IPS-NIHi7 (cell line): ENCODE measurements around the gene CFAP90.

Source experiments
- DNase-seq: peaks from one replicate; pipeline ENCODE4 v3.0.0; 2012; ENCODE audit warnings: mixed read lengths; ENCODE audit errors: extremely low spot score

CFAP90 gene

GRCh38 chr5:7823594-7823993 lies 27.3 kb downstream of the CFAP90 start:
- no peak for DNase-seq

- DNase-seq, result no peak
Observed at GRCh38 chr5:7822449-7822848, 28.5 kb downstream of the CFAP90 start.

DNA sequence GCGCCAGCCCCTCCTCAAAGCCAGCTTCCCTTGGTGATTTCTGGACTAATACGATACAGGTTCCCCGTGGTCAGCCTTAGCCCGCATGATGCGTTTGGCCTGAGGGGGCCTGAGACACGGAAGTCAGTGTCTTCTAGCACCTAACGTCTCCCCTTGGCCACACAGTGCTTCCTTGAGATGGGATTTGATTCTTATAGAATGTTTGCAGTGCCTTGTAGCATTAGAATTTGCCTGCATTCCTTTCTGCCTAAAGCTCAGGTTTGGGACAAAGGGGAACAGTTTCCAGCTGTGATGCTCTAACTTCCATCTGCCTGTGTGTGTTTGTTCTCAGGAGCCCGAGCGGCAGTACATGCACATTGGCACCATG lies 34.4 kb downstream of the CFAP90 start:
- DNase-seq, result no peak

DNA sequence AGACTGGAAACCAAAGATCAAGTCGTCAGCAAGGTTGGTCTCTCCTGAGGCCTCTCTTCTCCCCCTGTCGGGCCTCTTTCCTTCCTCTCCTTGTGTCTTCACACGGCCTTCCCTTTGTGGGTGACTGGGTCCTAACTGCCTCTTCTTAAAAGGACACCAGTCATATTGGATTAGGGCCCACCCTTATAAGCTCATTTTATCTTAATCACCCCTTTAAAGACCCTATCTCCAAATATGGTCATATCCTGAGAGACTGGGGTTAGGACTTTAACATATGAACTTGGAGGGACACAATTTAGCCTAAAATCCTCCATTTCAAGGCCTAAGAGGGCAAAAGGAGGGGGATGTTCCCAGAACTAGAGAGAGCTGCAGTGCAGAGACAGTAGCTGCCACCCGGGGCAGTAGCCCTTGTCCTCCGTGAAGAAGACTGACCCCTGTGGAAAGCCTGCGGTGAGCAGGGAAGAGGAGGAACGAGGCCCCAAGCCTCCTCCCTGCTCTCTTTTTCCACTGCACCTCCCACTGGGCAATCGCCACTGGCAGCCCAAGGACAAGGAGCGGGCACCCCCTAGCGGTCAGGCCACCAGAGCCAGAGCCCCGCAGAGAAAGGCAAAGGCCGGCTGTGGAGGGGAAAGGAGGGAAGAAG lies 34.9 kb downstream of the CFAP90 start:
- peak; percentile 95 for DNase-seq

DNA sequence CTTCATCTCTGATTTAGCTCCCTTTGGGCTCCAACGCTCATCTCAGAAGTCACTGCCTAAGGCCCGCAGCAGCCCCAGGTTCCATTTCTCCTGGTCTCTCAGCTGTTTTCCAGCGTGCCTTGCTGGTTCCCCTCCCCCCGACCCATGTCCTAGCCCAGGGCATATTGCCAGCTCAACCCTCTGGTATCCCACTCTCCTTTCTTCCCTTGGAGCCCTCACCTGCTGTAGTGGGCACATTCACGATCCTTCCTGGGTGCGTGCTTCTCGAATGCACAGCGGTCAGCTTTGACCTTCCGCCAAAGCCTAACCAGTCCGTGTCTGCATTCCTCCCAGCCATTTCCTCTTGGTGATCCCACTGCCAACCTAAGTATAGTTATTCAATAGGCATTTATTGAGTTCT lies 36.1 kb downstream of the CFAP90 start:
- DNase-seq, result no peak

DNA sequence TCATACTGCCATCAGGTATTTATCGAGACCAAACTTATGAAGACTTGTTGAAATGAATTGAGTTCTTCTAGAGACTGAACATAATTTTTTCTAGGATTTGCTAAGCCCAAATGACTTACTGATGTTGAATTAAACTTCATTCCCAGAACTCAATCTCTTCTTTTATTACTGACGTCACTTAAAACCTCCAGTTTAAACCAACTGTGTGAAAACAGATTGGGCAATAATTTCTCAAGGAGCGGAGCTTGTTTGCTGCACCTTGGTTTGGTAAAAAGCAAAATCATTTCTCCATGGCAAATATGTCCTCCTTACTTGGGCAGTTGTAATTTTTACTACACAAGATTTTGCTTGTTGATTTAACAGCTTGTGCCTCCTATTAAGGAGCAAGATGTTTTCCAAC lies 37.4 kb downstream of the CFAP90 start:
- DNase-seq, result no peak

DNA sequence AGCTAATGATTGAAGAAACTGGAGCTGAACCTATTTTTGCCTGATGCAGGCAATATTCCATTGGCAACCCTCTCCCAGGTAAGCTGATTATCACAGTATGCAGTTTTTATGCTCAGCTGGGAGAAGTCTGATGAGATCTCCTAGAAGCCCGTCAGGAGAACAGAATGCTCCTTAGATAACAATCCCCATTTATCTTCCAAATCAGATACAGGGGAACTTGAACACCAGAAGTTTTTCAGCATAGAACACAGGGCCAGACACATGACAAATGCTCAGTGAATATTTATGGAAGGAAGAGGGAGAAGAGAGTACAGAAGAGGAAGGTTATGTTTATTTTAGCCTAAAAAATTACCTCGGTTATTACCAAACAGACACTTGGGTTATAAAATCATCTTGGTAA lies 37.9 kb downstream of the CFAP90 start:
- DNase-seq, result no peak

DNA sequence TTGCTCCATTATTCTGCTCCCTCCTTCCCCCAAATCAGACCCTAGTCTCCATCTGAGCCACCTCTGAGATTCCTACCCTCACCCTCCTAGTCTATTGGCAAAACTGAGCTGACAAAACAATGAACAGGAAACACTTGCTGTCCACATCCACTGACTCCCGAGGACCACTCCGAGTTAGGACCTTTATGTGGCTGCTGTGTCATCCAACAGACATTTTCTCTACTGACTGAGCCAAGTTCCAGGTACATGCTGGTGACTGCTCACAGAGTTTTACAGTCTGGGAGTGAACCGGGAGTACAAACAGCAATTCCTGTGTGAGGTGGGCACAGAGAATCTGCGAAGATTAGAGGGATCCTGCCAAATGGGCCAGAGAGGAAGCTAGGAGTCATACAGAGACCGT lies 39.2 kb downstream of the CFAP90 start:
- DNase-seq, result no peak

DNA sequence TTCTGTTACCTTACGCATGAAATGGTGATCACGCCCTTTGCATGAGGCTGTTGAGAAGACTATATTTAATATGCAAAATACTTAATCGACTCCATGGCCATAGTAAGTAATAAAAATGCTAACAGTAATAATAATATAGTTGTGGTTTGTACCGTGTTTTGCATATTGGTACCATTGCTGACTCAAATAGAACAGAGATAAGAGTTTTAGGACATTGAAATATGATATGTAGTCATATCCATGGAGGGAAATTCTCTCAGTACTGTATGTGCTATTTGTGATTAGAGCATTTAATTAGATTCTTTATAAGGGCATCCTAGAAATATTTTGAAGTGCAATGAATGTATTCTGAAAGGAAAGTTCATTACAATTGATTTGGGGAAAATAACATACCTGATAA lies 41.9 kb downstream of the CFAP90 start:
- DNase-seq, result no peak

DNA sequence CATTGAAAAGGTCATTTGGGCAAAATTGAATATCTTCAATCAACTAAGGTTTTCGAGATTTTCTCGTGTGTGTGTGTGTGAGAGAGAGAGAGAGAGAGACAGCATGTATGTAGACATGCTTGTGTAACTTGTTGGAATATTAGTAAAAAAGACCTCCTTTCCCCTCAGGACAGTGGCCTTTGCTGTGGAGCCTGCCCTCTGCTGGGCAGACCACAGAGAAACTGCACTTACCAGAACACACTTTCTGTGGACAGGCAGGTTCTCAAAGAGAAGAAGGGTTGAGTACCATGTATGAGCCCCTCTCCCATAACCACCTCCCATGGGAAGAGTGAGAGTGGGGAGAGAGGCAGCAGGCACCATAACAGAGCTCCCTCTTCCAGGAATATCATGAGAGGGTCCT lies 45.6 kb downstream of the CFAP90 start:
- DNase-seq, result peak; percentile 37

DNA sequence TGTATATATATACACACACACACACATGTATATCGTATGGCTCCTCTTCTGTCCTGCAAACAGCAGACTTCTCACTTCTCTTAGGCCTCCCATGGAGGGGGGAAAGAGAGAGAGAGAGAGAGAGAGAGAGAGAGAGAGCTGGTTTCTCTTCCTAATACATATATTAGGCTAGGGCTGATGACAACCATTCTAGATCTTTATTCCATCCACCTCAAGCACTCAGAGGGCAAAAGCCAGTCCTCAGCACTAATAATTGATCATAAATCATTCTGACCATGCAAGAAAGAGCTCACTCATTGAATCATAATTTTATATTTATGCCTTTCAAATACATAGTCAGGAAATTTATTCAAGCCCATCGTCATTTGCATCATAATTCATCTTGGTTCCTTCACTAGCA lies 47.0 kb downstream of the CFAP90 start:
- DNase-seq, result no peak

DNA sequence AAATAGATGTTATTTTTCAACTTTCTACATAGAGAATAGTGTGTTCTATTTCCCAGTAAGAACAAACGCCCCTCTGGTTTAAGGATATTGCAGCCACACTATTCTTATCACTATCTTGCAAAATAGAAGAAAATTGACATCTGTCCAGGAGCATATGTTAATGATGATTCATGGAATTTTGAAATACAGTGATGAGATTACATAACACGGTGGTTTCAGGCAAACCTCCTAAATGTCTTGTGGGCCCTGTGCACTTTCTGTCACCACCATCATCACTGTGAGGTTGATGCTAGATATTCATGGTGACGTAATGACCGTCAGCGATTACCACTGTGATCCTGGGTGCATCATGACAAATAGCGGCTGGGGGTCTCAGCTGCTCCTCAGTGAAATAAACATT lies 48.1 kb downstream of the CFAP90 start:
- DNase-seq, result no peak

GRCh38 chr5:7801891-7802614 lies 48.9 kb downstream of the CFAP90 start:
- DNase-seq, result no peak

GRCh38 chr5:7795306-7795705 lies 55.6 kb downstream of the CFAP90 start:
- DNase-seq, result no peak

DNA sequence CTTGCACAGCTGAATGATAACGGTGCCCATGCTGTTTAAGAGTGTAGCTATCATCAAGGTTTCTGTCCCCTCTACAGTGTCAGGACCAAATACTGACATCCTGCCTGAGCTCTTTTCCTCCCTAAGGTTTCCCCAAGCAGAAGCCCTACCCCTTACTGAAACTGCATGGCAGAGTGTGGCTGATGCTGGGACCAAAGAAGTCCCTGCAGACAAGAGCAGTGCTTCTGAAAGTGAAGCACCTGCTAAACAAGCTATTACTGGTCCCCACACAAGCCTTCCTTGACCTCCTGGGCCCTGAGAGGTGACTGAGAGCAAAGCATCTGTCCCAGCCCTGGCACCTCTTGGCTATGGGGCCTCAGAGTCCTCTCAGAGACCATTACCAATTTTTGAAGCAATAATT lies 56.1 kb downstream of the CFAP90 start:
- no peak for DNase-seq

DNA sequence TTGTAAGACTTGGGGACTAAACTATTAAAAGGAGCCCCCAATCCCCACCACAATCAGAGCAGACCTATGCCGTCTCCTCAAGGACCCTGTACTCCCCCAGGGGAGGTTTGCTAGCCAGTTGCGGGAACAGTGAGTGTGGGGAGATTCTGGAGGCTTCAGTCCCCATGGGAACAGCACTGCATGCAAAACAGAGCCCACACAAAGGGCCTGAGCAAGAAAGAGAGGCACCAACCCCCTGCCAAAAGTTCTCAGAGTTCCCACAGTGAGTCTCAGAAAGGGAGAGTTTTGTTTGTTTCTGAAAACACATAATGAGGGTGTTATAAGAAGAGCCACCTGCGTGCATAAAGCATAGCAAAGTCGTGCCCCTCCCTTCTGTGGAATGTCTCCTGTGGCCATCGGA lies 56.6 kb downstream of the CFAP90 start:
- no peak for DNase-seq

DNA sequence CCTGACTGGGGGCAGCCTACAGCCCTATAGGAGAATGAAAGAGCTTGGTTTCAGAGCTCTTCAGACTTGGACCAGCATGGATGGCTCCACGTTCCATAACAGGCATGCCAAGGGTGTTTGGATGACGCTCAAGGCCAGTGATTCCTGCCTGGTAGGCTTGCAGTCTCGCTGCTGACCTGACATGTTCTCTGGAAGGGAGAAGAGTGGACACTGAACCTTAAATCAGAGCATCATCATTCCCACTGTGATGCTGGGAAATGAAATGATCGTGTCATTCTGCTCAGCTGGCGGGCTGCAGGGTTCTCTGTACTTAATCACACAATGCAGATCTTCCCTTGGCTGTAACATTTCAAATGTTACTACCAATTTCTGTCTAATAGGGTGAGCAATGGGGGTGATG lies 57.0 kb downstream of the CFAP90 start:
- no peak for DNase-seq

DNA sequence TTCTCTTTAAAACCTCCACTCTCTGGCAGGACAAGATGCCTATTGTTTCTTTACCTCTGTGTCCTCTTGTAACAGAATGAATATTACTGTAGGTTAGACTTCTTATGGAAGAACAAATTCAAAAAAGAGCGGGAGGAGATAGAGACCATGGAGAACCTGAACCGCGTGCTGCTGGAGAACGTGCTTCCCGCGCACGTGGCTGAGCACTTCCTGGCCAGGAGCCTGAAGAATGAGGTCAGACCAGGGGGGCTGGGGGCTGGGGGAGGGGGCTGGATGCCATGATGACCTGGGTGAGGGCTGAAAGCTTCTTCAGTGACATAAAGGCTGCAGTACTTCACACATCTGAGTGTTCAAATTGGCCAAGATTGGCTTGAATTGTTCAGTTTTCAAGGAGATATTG lies 61.4 kb downstream of the CFAP90 start:
- peak; percentile 22 for DNase-seq

- DNase-seq, result no peak
Observed at GRCh38 chr5:7787770-7788169, 63.2 kb downstream of the CFAP90 start.

DNA sequence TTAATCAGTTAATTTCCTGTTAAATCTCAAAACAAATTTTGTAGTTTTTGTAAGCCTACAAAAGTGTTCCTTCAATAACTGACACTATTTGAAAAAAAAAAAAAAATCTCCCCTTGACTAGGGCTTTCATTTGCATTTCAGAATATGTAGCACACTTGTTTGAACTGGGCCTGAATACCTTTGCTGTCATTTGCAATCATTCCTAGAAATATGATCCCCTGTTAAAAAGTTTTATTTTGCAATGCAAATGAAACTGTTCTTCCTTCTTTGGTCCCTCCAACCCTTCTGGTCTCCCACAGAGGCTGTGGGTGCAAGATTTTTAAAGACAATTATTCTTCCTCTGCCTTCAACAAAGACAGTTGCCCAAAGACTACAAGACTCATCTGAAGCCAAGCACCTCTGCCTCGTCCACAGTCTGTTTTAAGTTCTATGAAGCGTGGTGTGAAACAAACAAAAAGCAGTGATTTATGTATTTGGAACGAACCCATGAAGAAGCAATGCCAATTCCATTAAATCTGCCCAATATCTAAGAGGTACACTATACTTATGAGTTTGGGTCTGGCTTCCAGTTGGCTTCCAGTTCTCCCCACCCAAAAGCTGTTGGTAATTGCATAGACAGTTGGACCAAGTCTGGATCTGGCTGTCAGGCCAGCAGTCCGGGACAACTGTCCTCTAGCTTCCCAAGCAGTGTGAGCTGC lies 66.1 kb downstream of the CFAP90 start:
- DNase-seq, result no peak

DNA sequence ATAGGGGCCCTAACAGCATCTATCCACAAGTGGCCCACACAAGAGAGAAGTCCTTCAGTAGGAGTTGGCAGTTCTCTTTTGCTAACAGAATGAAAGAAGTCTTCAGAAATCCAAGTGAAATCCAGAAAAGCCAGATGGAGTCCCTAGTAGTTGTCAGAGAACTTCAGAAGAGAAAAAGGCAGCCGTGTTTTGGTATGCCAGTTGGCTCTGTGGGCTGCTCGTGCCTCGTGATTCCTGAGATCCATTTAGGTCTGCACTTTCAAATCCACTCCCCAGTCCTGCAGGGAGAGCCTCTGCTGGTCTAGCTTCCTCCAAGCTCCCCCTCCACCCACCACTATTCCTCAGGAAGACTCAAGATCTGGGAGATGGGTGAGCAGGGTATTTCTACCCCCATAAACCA lies 69.0 kb downstream of the CFAP90 start:
- no peak for DNase-seq
